ENCODE measurements around the gene ALDH18A1. TPM values are rescaled to one million over a fixed set of nuclear protein-coding genes. Genes with fewer than 3 reads are reported as not detected.

The ALDH18A1 gene
- total RNA-seq, 1 experiment from 2014 or later: 87.6 TPM

GRCh38 chr10:95660283-95660682, 3.8 kb upstream of the ALDH18A1 start:
- ATAC-seq (no peak), DNase-seq (ENCODE audit: low read depth, low spot score) (no peak)
- BruUV-seq (replicated peaks): no TSS peak
- CTCF ChIA-PET: no interaction called here
- Histone ChIP-seq H3K9me2 (ENCODE audit: insufficient read depth) (no peaks in the 10 kb centered on the region), H4K20me1 (ENCODE audit: insufficient read depth) (no peaks in the 10 kb centered on the region), H3K4me1 (ENCODE audit: control insufficient read depth in 1 of 2, insufficient read depth in 2 of 2, low read length in 2 of 2) (peaks cover 0 to 10% of the 10 kb centered on the region in 2 experiments; a peak in 2 of 4 replicates), H3K4me2 (ENCODE audit: low read length) (no peak overlapping the region), H3K4me3 (replicated peaks in 1 of 2; ENCODE audit: low read depth in 1 of 2, low read length in 2 of 2) (no peak overlapping the region), H3K9me3 (ENCODE audit: control insufficient read depth in 1 of 2, insufficient read depth in 1 of 2, low read depth in 1 of 2, low read length in 2 of 2) (no peaks in the 10 kb centered on the region), H3K79me2 (ENCODE audit: insufficient read depth, low read length) (peaks cover 11% of the 10 kb centered on the region), H3K9ac (ENCODE audit: low read length) (no peak overlapping the region), H3K27ac (ENCODE audit: low read depth, low read length) (no peak overlapping the region), H3K27me3 (ENCODE audit: insufficient read depth, low read length) (no peaks in the 10 kb centered on the region), H2AFZ (ENCODE audit: low read depth, low read length, poor library complexity, severe bottlenecking) (no peak overlapping the region), H3K36me3 (ENCODE audit: control insufficient read depth in 1 of 2, insufficient read depth in 2 of 2, low read length in 2 of 2) (peaks cover 0 to 3% of the 10 kb centered on the region in 2 experiments; a peak in 1 of 4 replicates)
- POLR2A ChIA-PET: no interaction called here
- RAD21 ChIA-PET (ENCODE audit: low non-redundant PET in 1 of 2, low total read pairs in 2 of 2, uncharacterized antibody in 2 of 2, unreplicated experiment in 2 of 2): no interaction called here
- intact Hi-C loops (cut with micrococcal nuclease): no loop called here
- no peak for TF ChIP-seq ZBTB33 (IDR thresholded peaks at IDR 0.05; ENCODE audit: extremely low read depth, insufficient replicate concordance, low read length)
- no peak for TF ChIP-seq ELF1 (IDR thresholded peaks at IDR 0.05; ENCODE audit: borderline replicate concordance, low read depth)
- no peak for TF ChIP-seq ZFX (IDR thresholded peaks at IDR 0.05)
- no peak for TF ChIP-seq REST (IDR thresholded peaks at IDR 0.05; ENCODE audit: low read depth)
- TF ChIP-seq YY1 (IDR thresholded peaks at IDR 0.05; ENCODE audit: extremely low read depth, insufficient replicate concordance, low read depth, low read length): no peak
- no peak for TF ChIP-seq POLR2AphosphoS5 (IDR thresholded peaks at IDR 0.05; ENCODE audit: low read depth, low read length)
- TF ChIP-seq ZNF274 (IDR thresholded peaks at IDR 0.05; ENCODE audit: low read depth, low read length): no peak
- no peak for TF ChIP-seq SP1 (IDR thresholded peaks at IDR 0.05; ENCODE audit: low read depth)
- no peak for TF ChIP-seq CBX3 (IDR thresholded peaks at IDR 0.05; ENCODE audit: low read depth)
- no peak for TF ChIP-seq RAD21 (IDR thresholded peaks at IDR 0.05; ENCODE audit: low read depth)
- TF ChIP-seq SIN3A (IDR thresholded peaks at IDR 0.05; ENCODE audit: low read depth): no peak
- no peak for TF ChIP-seq EZH2phosphoT487 (IDR thresholded peaks at IDR 0.05; ENCODE audit: borderline replicate concordance)
- no peak for TF ChIP-seq TCF7L2 (IDR thresholded peaks at IDR 0.05; ENCODE audit: borderline replicate concordance, extremely low read depth, insufficient read depth, insufficient read length)
